Mesodermal cell (in vitro differentiated cells): ENCODE data around the gene DMC1.
A peak's percentile ranks its signal among the peaks of the same experiment; 100 is the strongest.
"Not testable (repeated sequence)": the region's sequence is repeated elsewhere in the genome, so short reads cannot be mapped to it uniquely, and the experiment has no call there.

Experiments
- H3K27ac ChIP-seq: 2 replicates; pipeline ENCODE4 v1.7.0; 2013; ENCODE audit warnings: mild to moderate bottlenecking, low read depth, low read length, moderate library complexity; ENCODE audit not compliant: severe bottlenecking
- H3K36me3 ChIP-seq: 2 replicates; pipeline ENCODE4 v1.7.1; 2013; ENCODE audit warnings: mild to moderate bottlenecking, low read length, moderate library complexity; ENCODE audit not compliant: control insufficient read depth, insufficient read depth
- H3K4me1 ChIP-seq: one replicate; pipeline ENCODE4 v1.7.1; 2013; ENCODE audit warnings: mild to moderate bottlenecking, low read length; ENCODE audit not compliant: insufficient read depth, control insufficient read depth, poor library complexity, severe bottlenecking
- H3K4me3 ChIP-seq: 2 replicates; pipeline ENCODE4 v1.7.0; 2013; ENCODE audit warnings: low read length, control low read depth, mild to moderate bottlenecking; ENCODE audit not compliant: insufficient read depth, poor library complexity, severe bottlenecking; ENCODE audit errors: extremely low read depth
- H3K9me3 ChIP-seq: 2 replicates; pipeline ENCODE4 v1.7.1; 2013; ENCODE audit warnings: mild to moderate bottlenecking, low read length, moderate library complexity; ENCODE audit not compliant: control insufficient read depth
- WGBS, 2 experiments: methylation state at CpG; one replicate each; pipeline ENCODE4 v1.1.5; 2013; ENCODE audit warnings: missing lambda C conversion rate in 2 of 2; ENCODE audit not compliant: insufficient coverage in 2 of 2; 5-methylcytosine and 5-hydroxymethylcytosine counted together

The DMC1 gene

GRCh38 chr22:38485783-38486182 lies 84.2 kb downstream of the DMC1 start:
- peaks cover 94% of the 10 kb centered on the region for H3K36me3 ChIP-seq
- no peak overlapping the region for H3K27ac ChIP-seq

GRCh38 chr22:38484244-38484643 lies 85.7 kb downstream of the DMC1 start:
- Histone ChIP-seq H3K4me1 (peaks cover 2% of the 10 kb centered on the region), H3K4me3 (no peak overlapping the region), H3K9me3 (no peaks in the 10 kb centered on the region), H3K36me3 (peaks cover 87% of the 10 kb centered on the region), H3K27ac (no peak overlapping the region)
- WGBS, 2 experiments = 83% methylated on average over 1 of the region's 1 CpG; no CpG with 5 or more reads in 1 of the 2 experiments

More at GRCh38 chr22:38485783-38486182, 84.2 kb downstream of the DMC1 start:
- H3K9me3 ChIP-seq = no peaks in the 10 kb centered on the region
- WGBS, 2 experiments = 97 to 99% methylated on average over 5 of the region's 5 CpGs
- H3K4me3 ChIP-seq = no peak overlapping the region
- H3K4me1 ChIP-seq = peaks cover 4% of the 10 kb centered on the region

- Histone ChIP-seq H3K27ac (no peak overlapping the region), H3K4me1 (peaks cover 2% of the 10 kb centered on the region), H3K4me3 (no peak overlapping the region), H3K36me3 (peaks cover 80% of the 10 kb centered on the region), H3K9me3 (no peaks in the 10 kb centered on the region)
- WGBS, 2 experiments = 100% methylated on average over 2 to 5 of the region's 6 CpGs
Measured at GRCh38 chr22:38482662-38483308, 87.2 kb downstream of the DMC1 start.

- peaks cover 74% of the 10 kb centered on the region for H3K36me3 ChIP-seq
- peaks cover 2% of the 10 kb centered on the region for H3K4me1 ChIP-seq
- 94 to 97% methylated on average over 7 of the region's 8 CpGs for WGBS, 2 experiments
- no peak overlapping the region for H3K4me3 ChIP-seq
- no peaks in the 10 kb centered on the region for H3K9me3 ChIP-seq
- peak overlapping the region; percentile 51 for H3K27ac ChIP-seq
Measured at GRCh38 chr22:38481871-38482332, 88.1 kb downstream of the DMC1 start.

- Histone ChIP-seq H3K27ac (peak overlapping the region; percentile 51), H3K36me3 (peaks cover 68% of the 10 kb centered on the region)
Measured at GRCh38 chr22:38481162-38481870, 88.7 kb downstream of the DMC1 start.

GRCh38 chr22:38479096-38479837 lies 90.7 kb downstream of the DMC1 start:
- Histone ChIP-seq H3K9me3 (no peaks in the 10 kb centered on the region), H3K36me3 (peaks cover 50% of the 10 kb centered on the region), H3K4me3 (no peak overlapping the region), H3K4me1 (peaks cover 2% of the 10 kb centered on the region), H3K27ac (peak overlapping the region; percentile 17)
- WGBS, 2 experiments = 71 to 91% methylated on average over 1 to 4 of the region's 7 CpGs

More at GRCh38 chr22:38481162-38481870, 88.7 kb downstream of the DMC1 start:
- no peaks in the 10 kb centered on the region for H3K9me3 ChIP-seq
- H3K4me1 ChIP-seq = peaks cover 2% of the 10 kb centered on the region
- 84 to 96% methylated on average over 3 of the region's 3 CpGs for WGBS, 2 experiments
- H3K4me3 ChIP-seq = no peak overlapping the region

- Histone ChIP-seq H3K36me3 (peaks cover 33% of the 10 kb centered on the region), H3K4me3 (no peak overlapping the region), H3K27ac (no peak overlapping the region), H3K9me3 (no peaks in the 10 kb centered on the region), H3K4me1 (peaks cover 2% of the 10 kb centered on the region)
- WGBS, 2 experiments = 83% methylated on average over 1 of the region's 1 CpG; no CpG with 5 or more reads in 1 of the 2 experiments
Measured at GRCh38 chr22:38477585-38477984, 92.4 kb downstream of the DMC1 start.

- Histone ChIP-seq H3K36me3 (peaks cover 7% of the 10 kb centered on the region), H3K4me3 (no peak overlapping the region), H3K27ac (no peak overlapping the region), H3K9me3 (no peaks in the 10 kb centered on the region), H3K4me1 (no peaks in the 10 kb centered on the region)
- 74 to 89% methylated on average over 7 to 8 of the region's 10 CpGs for WGBS, 2 experiments
Measured at GRCh38 chr22:38474003-38474607, 95.9 kb downstream of the DMC1 start.

- Histone ChIP-seq H3K4me1 (no peaks in the 10 kb centered on the region), H3K36me3 (no peaks in the 10 kb centered on the region), H3K27ac (no peak overlapping the region), H3K4me3 (no peak overlapping the region), H3K9me3 (no peaks in the 10 kb centered on the region)
- 82 to 84% methylated on average over 9 to 11 of the region's 11 CpGs for WGBS, 2 experiments
Measured at GRCh38 chr22:38471237-38471636, 98.7 kb downstream of the DMC1 start.

- H3K36me3 ChIP-seq, H3K4me1 ChIP-seq, H3K4me3 ChIP-seq, H3K27ac ChIP-seq, H3K9me3 ChIP-seq: not testable (repeated sequence)
- 96% methylated on average over 10 of the region's 10 CpGs for WGBS, 2 experiments
Measured at GRCh38 chr22:38470179-38470578, 99.8 kb downstream of the DMC1 start.
